ENCODE measurements around the gene TCL1A.
A peak's percentile ranks its signal among the peaks of the same experiment; 100 is the strongest.

TCL1A gene

GRCh38 chr14:95703805-95704204 lies 10.1 kb downstream of the TCL1A start:
- TF ChIP-seq CTCF (IDR thresholded peaks at IDR 0.05; ENCODE audit: extremely low read depth, missing control alignments): no peak
- DNase-seq (ENCODE audit: low spot score): no peak

GRCh38 chr14:95703341-95703740 lies 10.6 kb downstream of the TCL1A start:
- TF ChIP-seq CTCF (IDR thresholded peaks at IDR 0.05; ENCODE audit: extremely low read depth, missing control alignments): no peak
- no peak for DNase-seq (ENCODE audit: low spot score)

GRCh38 chr14:95701846-95702221 lies 12.1 kb downstream of the TCL1A start:
- no peak for TF ChIP-seq CTCF (IDR thresholded peaks at IDR 0.05; ENCODE audit: extremely low read depth, missing control alignments)

GRCh38 chr14:95700221-95700976 lies 13.5 kb downstream of the TCL1A start:
- DNase-seq (ENCODE audit: low spot score): no peak
- TF ChIP-seq CTCF (IDR thresholded peaks at IDR 0.05; ENCODE audit: extremely low read depth, missing control alignments): no peak

More at GRCh38 chr14:95701846-95702221, 12.1 kb downstream of the TCL1A start:
- DNase-seq (ENCODE audit: low spot score): no peak

- no peak for TF ChIP-seq CTCF (IDR thresholded peaks at IDR 0.05; ENCODE audit: extremely low read depth, missing control alignments)
- peak; percentile 58 for DNase-seq (ENCODE audit: low spot score)
Observed at GRCh38 chr14:95699412-95699811, 14.5 kb downstream of the TCL1A start.

GRCh38 chr14:95698287-95698686 lies 15.6 kb downstream of the TCL1A start:
- no peak for TF ChIP-seq CTCF (IDR thresholded peaks at IDR 0.05; ENCODE audit: extremely low read depth, missing control alignments)
- DNase-seq (ENCODE audit: low spot score): no peak

- no peak for DNase-seq (ENCODE audit: low spot score)
- TF ChIP-seq CTCF (IDR thresholded peaks at IDR 0.05; ENCODE audit: extremely low read depth, missing control alignments): no peak
Observed at GRCh38 chr14:95697764-95698163, 16.2 kb downstream of the TCL1A start.

All from GM20000 (cell line).